Gastroesophageal sphincter (tissue), 4 donors: ENCODE results near the gene TENT4B. TPM values are rescaled to one million over a fixed set of nuclear protein-coding genes. Genes with fewer than 3 reads are reported as not detected.
A peak's percentile ranks its signal among the peaks of the same experiment; 100 is the strongest.

Source experiments
- ATAC-seq: fragments of 150-250 bp; one replicate; pipeline ENCODE4 v1.9.1; 2016; ENCODE audit warnings: mild to moderate bottlenecking, moderate library complexity
- H3K27ac ChIP-seq, 4 donors: fragments of 200-600 bp; sonication (generic) in 3 of 4; 1 replicate in 3 of 4; 2 replicates in 1 of 4; pipeline ENCODE4 v1.5.1; 2016 to 2019
- H3K27me3 ChIP-seq: fragments of 200-600 bp; sonication (generic); one replicate; pipeline ENCODE4 v1.5.1; 2019
- H3K36me3 ChIP-seq, 2 donors: fragments of 200-600 bp; sonication (generic); one replicate each; pipeline ENCODE4 v1.5.1; 2019; ENCODE audit warnings: control low read depth in 1 of 2
- H3K4me1 ChIP-seq, 3 donors: fragments of 200-600 bp; sonication (generic); 1 replicate in 2 of 3; 2 replicates in 1 of 3; pipeline ENCODE4 v1.5.1; 2016 to 2019; ENCODE audit warnings: control low read depth in 2 of 3
- H3K4me3 ChIP-seq, 2 donors: fragments of 200-600 bp; sonication (generic); one replicate each; pipeline ENCODE4 v1.5.1; 2019; ENCODE audit warnings: mild to moderate bottlenecking in 1 of 2, moderate library complexity in 1 of 2
- H3K9me3 ChIP-seq, 3 donors: fragments of 200-600 bp; sonication (generic); one replicate each; pipeline ENCODE4 v1.5.1; 2017 to 2019; ENCODE audit warnings: control low read depth in 2 of 3
- CTCF ChIP-seq, 4 experiments: fragments of 200-600 bp in 2 of 4; fragments of 450-650 bp in 2 of 4; sonication (generic) in 1 of 4; IDR thresholded peaks; one replicate each; pipeline ENCODE4 v1.5.1; 2017 to 2019; ENCODE audit warnings: antibody characterized with exemption in 4 of 4, mild to moderate bottlenecking in 2 of 4, moderate library complexity in 2 of 4
- EP300 ChIP-seq: sonication (generic); formaldehyde crosslinking; IDR thresholded peaks from one replicate; pipeline ENCODE4 v1.6.1; 2017; ENCODE audit warnings: antibody characterized with exemption, mild to moderate bottlenecking
- POLR2A ChIP-seq, 2 donors: fragments of 450-650 bp; IDR thresholded peaks; one replicate each; pipeline ENCODE4 v1.6.1; 2017; ENCODE audit warnings: antibody characterized with exemption in 2 of 2, mild to moderate bottlenecking in 2 of 2, moderate library complexity in 1 of 2
- POLR2AphosphoS5 ChIP-seq: sonication (generic); formaldehyde crosslinking; IDR thresholded peaks from one replicate; pipeline ENCODE4 v1.6.1; 2017; ENCODE audit warnings: antibody characterized with exemption
- WGBS, 2 donors: methylation state at CpG; one replicate each; pipeline ENCODE4 v1.1.5; 2018; ENCODE audit warnings: low coverage in 1 of 2; 5-methylcytosine and 5-hydroxymethylcytosine counted together
- total RNA-seq, 4 donors: library from RNA; depleted of rRNA; stranded (reverse); fragments of >200 nt; gene quantifications; one replicate each; pipeline ENCODE4 v1.1.0, GENCODE V29; 2016

Gene TENT4B
- total RNA-seq, 4 donors from 2014 or later = 13.9 to 25.7 (median 20.9) TPM

GRCh38 chr16:50244140-50244503 is 91.0 kb downstream of the TENT4B start:
- H3K36me3 ChIP-seq = no peaks in the 10 kb centered on the region
- no peaks in the 10 kb centered on the region for H3K9me3 ChIP-seq
- 80 to 91% methylated on average over 2 to 8 of the region's 9 CpGs for WGBS, 2 donors
- H3K4me1 ChIP-seq = peaks cover 0 to 25% (median 0%) of the 10 kb centered on the region in 3 donors
- H3K27me3 ChIP-seq = no peaks in the 10 kb centered on the region
- no peak overlapping the region for H3K27ac ChIP-seq
- no peak overlapping the region for H3K4me3 ChIP-seq
- TF ChIP-seq CTCF (IDR thresholded peaks at IDR 0.05) (no peak), EP300 (no peak), POLR2AphosphoS5 (no peak), POLR2A (IDR thresholded peaks at IDR 0.05) (no peak)
- no peak for ATAC-seq

GRCh38 chr16:50244504-50245416 is 91.7 kb downstream of the TENT4B start:
- WGBS, 2 donors = 32 to 44% methylated on average over 9 to 11 of the region's 33 CpGs
- H3K36me3 ChIP-seq = no peaks in the 10 kb centered on the region
- no peak overlapping the region for H3K27ac ChIP-seq
- ATAC-seq = no peak
- peak overlapping the region in 1 of 2 donors; percentile 68 for H3K4me3 ChIP-seq
- no peaks in the 10 kb centered on the region for H3K27me3 ChIP-seq
- no peaks in the 10 kb centered on the region for H3K9me3 ChIP-seq
- TF ChIP-seq POLR2AphosphoS5 (no peak), POLR2A (IDR thresholded peaks at IDR 0.05) (no peak), CTCF (IDR thresholded peaks at IDR 0.05) (no peak), EP300 (no peak)
- peaks cover 0 to 25% (median 0%) of the 10 kb centered on the region in 3 donors for H3K4me1 ChIP-seq

- H3K9me3 ChIP-seq = no peaks in the 10 kb centered on the region
- no peaks in the 10 kb centered on the region for H3K36me3 ChIP-seq
- no peaks in the 10 kb centered on the region for H3K27me3 ChIP-seq
- H3K4me1 ChIP-seq = peaks cover 0 to 25% (median 0%) of the 10 kb centered on the region in 3 donors
- H3K4me3 ChIP-seq = peak overlapping the region; percentile 64 to 68
- 6 to 20% methylated on average over 1 to 3 of the region's 74 CpGs for WGBS, 2 donors
- ATAC-seq = peak; percentile 75
- TF ChIP-seq EP300 = no peak
- peak in 3 of 4 experiments; percentile 19 to 54 (median 31) for TF ChIP-seq CTCF (IDR thresholded peaks at IDR 0.05)
- peak; percentile 35 for TF ChIP-seq POLR2AphosphoS5
- peak overlapping the region in 3 of 4 donors; percentile 11 to 77 (median 40) for H3K27ac ChIP-seq
These were observed 92.6 kb downstream of the TENT4B start for GRCh38 chr16:50245417-50246298.

GRCh38 chr16:50246299-50247122 is 93.4 kb downstream of the TENT4B start:
- H3K9me3 ChIP-seq = no peaks in the 10 kb centered on the region
- WGBS, 2 donors = 40 to 66% methylated on average over 2 to 4 of the region's 46 CpGs
- H3K4me3 ChIP-seq = peak overlapping the region; percentile 64 to 68
- H3K4me1 ChIP-seq = peaks cover 0 to 25% (median 0%) of the 10 kb centered on the region in 3 donors
- H3K27ac ChIP-seq = peak overlapping the region in 3 of 4 donors; percentile 11 to 77 (median 40)
- ATAC-seq = no peak
- H3K27me3 ChIP-seq = no peaks in the 10 kb centered on the region
- no peaks in the 10 kb centered on the region for H3K36me3 ChIP-seq
- TF ChIP-seq CTCF (IDR thresholded peaks at IDR 0.05) (no peak), POLR2A (IDR thresholded peaks at IDR 0.05) (no peak), EP300 (no peak), POLR2AphosphoS5 (no peak)
